MV-4-11 (cell line): ENCODE results near the gene DCUN1D4.

ENCODE experiments used
- DNase-seq: peaks from one replicate; lab custom pipeline; 2025; lab: John Stamatoyannopoulos, UW

The DCUN1D4 gene

GRCh38 chr4:51842554-51843308 is at the start of gene DCUN1D4:
DCUN1D4 (plus strand) TSS chr4:51843153; CDS start chr4:51843243, 90 bp downstream.
- peak; percentile 99 for DNase-seq

- DNase-seq = no peak
These were observed 22.3 kb upstream of the DCUN1D4 start for GRCh38 chr4:51820443-51821234.

- no peak for DNase-seq
These were observed 17.6 kb upstream of the DCUN1D4 start for GRCh38 chr4:51825341-51825740.

- no peak for DNase-seq
These were observed 12.7 kb upstream of the DCUN1D4 start for GRCh38 chr4:51830156-51830720.

GRCh38 chr4:51831133-51831532 is 11.8 kb upstream of the DCUN1D4 start:
- DNase-seq = peak; percentile 26

- DNase-seq = no peak
These were observed 9.7 kb upstream of the DCUN1D4 start for GRCh38 chr4:51833236-51833635.

GRCh38 chr4:51835079-51835478 is 7.9 kb upstream of the DCUN1D4 start:
- DNase-seq = no peak

GRCh38 chr4:51835855-51836254 is 7.1 kb upstream of the DCUN1D4 start:
- no peak for DNase-seq

- peak; percentile 22 for DNase-seq
These were observed 6.4 kb upstream of the DCUN1D4 start for GRCh38 chr4:51836549-51836948.

GRCh38 chr4:51840781-51841180 is 2.2 kb upstream of the DCUN1D4 start:
- DNase-seq = no peak

GRCh38 chr4:51842167-51842553 is 793 bp upstream of the DCUN1D4 start:
- peak; percentile 35 for DNase-seq

- DNase-seq = no peak
These were observed 578 bp downstream of the DCUN1D4 start for GRCh38 chr4:51843309-51844152.

- DNase-seq = peak; percentile 93
These were observed 1.5 kb downstream of the DCUN1D4 start for GRCh38 chr4:51844153-51845054.

GRCh38 chr4:51845055-51845426 is 2.1 kb downstream of the DCUN1D4 start:
- DNase-seq = no peak

- no peak for DNase-seq
These were observed 2.8 kb downstream of the DCUN1D4 start for GRCh38 chr4:51845711-51846110.

- DNase-seq = no peak
These were observed 6.5 kb downstream of the DCUN1D4 start for GRCh38 chr4:51849430-51849829.

- no peak for DNase-seq
These were observed 7.3 kb downstream of the DCUN1D4 start for GRCh38 chr4:51850294-51850693.

- DNase-seq = no peak
These were observed 8.4 kb downstream of the DCUN1D4 start for GRCh38 chr4:51851090-51851936.

GRCh38 chr4:51851937-51852290 is 9.0 kb downstream of the DCUN1D4 start:
- DNase-seq = no peak

- no peak for DNase-seq
These were observed 10.2 kb downstream of the DCUN1D4 start for GRCh38 chr4:51853027-51853682.
